Epithelial cell of prostate (primary cell): ENCODE data around the gene WASHC1.
"Not testable (repeated sequence)": the region's sequence is repeated elsewhere in the genome, so short reads cannot be mapped to it uniquely, and the experiment has no call there.

Source experiments
- DNase-seq: peaks from one replicate; pipeline ENCODE4 v3.0.0-alpha.2; 2011; ENCODE audit warnings: low read depth, low spot score
- H3K27ac ChIP-seq: fragments of 450-650 bp; 2 replicates; pipeline ENCODE4 v1.5.1; 2017; ENCODE audit warnings: mild to moderate bottlenecking

WASHC1 gene

GRCh38 chr9:29356-29755, at the start of gene WASHC1:
WASHC1 (minus strand) TSS chr9:29456; CDS start chr9:24999, 4,457 bp downstream.
- not testable (repeated sequence) for H3K27ac ChIP-seq, DNase-seq

GRCh38 chr9:78333-78732, 49.1 kb upstream of the WASHC1 start:
- not testable (repeated sequence) for H3K27ac ChIP-seq, DNase-seq

- H3K27ac ChIP-seq, DNase-seq: not testable (repeated sequence)
These were observed 47.1 kb upstream of the WASHC1 start for GRCh38 chr9:76389-76788.

GRCh38 chr9:73900-74525, 44.8 kb upstream of the WASHC1 start:
- DNase-seq, H3K27ac ChIP-seq: not testable (repeated sequence)

GRCh38 chr9:73076-73899, 44.0 kb upstream of the WASHC1 start:
- DNase-seq, H3K27ac ChIP-seq: not testable (repeated sequence)

GRCh38 chr9:63031-63629, 33.9 kb upstream of the WASHC1 start:
- not testable (repeated sequence) for DNase-seq

GRCh38 chr9:52678-53077, 23.4 kb upstream of the WASHC1 start:
- not testable (repeated sequence) for H3K27ac ChIP-seq, DNase-seq

More at GRCh38 chr9:63031-63629, 33.9 kb upstream of the WASHC1 start:
- not testable (repeated sequence) for H3K27ac ChIP-seq

- DNase-seq, result not testable (repeated sequence)
These were observed 19.1 kb upstream of the WASHC1 start for GRCh38 chr9:48190-48842.

GRCh38 chr9:46639-47271, 17.5 kb upstream of the WASHC1 start:
- H3K27ac ChIP-seq, DNase-seq: not testable (repeated sequence)

More at GRCh38 chr9:48190-48842, 19.1 kb upstream of the WASHC1 start:
- H3K27ac ChIP-seq, result not testable (repeated sequence)

- H3K27ac ChIP-seq, DNase-seq: not testable (repeated sequence)
These were observed 16.9 kb upstream of the WASHC1 start for GRCh38 chr9:46164-46563.

GRCh38 chr9:45180-45878, 16.1 kb upstream of the WASHC1 start:
- not testable (repeated sequence) for H3K27ac ChIP-seq, DNase-seq

- not testable (repeated sequence) for DNase-seq, H3K27ac ChIP-seq
These were observed 15.2 kb upstream of the WASHC1 start for GRCh38 chr9:44416-44815.

GRCh38 chr9:43636-44035, 14.4 kb upstream of the WASHC1 start:
- H3K27ac ChIP-seq, DNase-seq: not testable (repeated sequence)

GRCh38 chr9:43116-43515, 13.9 kb upstream of the WASHC1 start:
- not testable (repeated sequence) for H3K27ac ChIP-seq, DNase-seq

- not testable (repeated sequence) for DNase-seq, H3K27ac ChIP-seq
These were observed 12.6 kb upstream of the WASHC1 start for GRCh38 chr9:41819-42218.

GRCh38 chr9:41261-41676, 12.0 kb upstream of the WASHC1 start:
- not testable (repeated sequence) for H3K27ac ChIP-seq, DNase-seq

- not testable (repeated sequence) for H3K27ac ChIP-seq, DNase-seq
These were observed 3.1 kb upstream of the WASHC1 start for GRCh38 chr9:32308-32707.

GRCh38 chr9:28775-29174, 481 bp downstream of the WASHC1 start:
- not testable (repeated sequence) for H3K27ac ChIP-seq, DNase-seq

- H3K27ac ChIP-seq, DNase-seq: not testable (repeated sequence)
These were observed 7.6 kb downstream of the WASHC1 start for GRCh38 chr9:21621-22020.
